ENCODE measurements around the gene BIRC6. TPM values are rescaled to one million over a fixed set of nuclear protein-coding genes. Genes with fewer than 3 reads are reported as not detected.
"Not testable (repeated sequence)": the region's sequence is repeated elsewhere in the genome, so short reads cannot be mapped to it uniquely, and the experiment has no call there.

The BIRC6 gene
- polyA plus RNA-seq, 2 donors: 10.8 to 16.2 TPM

DNA sequence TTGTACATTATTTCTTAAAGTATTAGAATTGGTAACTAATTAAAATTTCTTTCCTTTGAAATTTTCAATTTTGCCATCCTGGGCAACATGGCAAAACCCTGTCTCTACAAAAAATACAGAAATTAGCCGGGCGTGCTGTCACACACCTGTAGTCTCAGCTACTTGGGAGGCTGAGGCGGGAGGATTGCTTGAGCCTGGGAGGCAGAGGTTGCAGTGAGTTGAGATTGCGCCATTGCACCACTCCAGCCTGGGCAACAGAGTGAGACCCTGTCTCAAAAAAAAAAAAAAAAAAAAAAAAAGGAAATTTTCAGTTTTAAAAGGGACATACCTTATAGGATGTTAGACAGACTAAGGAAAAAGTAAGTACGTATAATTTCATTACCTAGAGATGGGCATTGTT, 14.1 kb downstream of the BIRC6 start:
- H3K27ac ChIP-seq (ENCODE audit: low read depth in 2 of 2, low read length in 1 of 2); H3K9me3 ChIP-seq (ENCODE audit: control insufficient read depth in 2 of 2, insufficient read depth in 1 of 2, low read depth in 1 of 2, low read length in 1 of 2); H3K4me1 ChIP-seq (ENCODE audit: control insufficient read depth in 2 of 2, insufficient read depth in 2 of 2, low read length in 1 of 2); H3K27me3 ChIP-seq (ENCODE audit: control insufficient read depth in 1 of 2, insufficient read depth in 2 of 2, low read length in 2 of 2); H3K36me3 ChIP-seq (ENCODE audit: control insufficient read depth in 2 of 2, insufficient read depth in 2 of 2, low read length in 1 of 2); H3K4me3 ChIP-seq (ENCODE audit: low read depth in 1 of 2, low read length in 2 of 2): not testable (repeated sequence)
- 97% methylated on average over 5 of the region's 5 CpGs for WGBS, 2 donors

DNA sequence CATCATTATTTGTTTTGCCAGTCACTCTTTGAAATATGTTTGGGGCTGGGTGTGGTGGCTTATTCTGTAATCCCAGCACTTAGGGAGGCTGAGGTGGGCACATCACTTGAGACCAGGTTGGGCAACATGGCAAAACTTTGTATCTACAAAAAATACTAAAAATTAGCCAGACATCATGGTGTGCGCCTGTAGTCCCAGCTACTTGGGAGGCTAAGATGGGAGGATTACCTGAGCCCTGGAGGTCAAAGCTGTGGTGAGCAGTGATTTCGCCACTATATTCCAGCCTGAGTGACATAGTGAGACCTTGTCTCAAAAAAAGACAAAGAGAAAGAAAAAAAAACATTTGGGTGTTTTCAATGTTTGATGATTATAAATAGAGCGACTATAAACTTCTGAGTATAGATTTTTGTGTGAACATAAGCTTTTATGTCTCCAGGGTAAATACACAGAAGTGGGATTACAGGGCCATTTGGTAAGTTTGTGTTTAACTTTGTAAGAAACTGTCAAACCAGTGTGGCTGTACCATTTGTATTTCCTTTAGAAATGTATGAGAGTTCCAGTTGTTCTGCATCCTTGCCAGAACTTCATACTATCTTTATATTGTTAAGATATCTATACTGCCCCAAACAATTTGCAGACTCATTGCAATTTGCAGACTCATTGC, 15.8 kb downstream of the BIRC6 start:
- WGBS, 2 donors: 92 to 95% methylated on average over 3 of the region's 3 CpGs
- no peak overlapping the region for H3K27ac ChIP-seq (ENCODE audit: low read depth in 2 of 2, low read length in 1 of 2)
- H3K4me1 ChIP-seq (ENCODE audit: control insufficient read depth in 2 of 2, insufficient read depth in 2 of 2, low read length in 1 of 2): no peaks in the 10 kb centered on the region
- H3K27me3 ChIP-seq (ENCODE audit: control insufficient read depth in 1 of 2, insufficient read depth in 2 of 2, low read length in 2 of 2): no peaks in the 10 kb centered on the region
- no peaks in the 10 kb centered on the region for H3K9me3 ChIP-seq (ENCODE audit: control insufficient read depth in 2 of 2, insufficient read depth in 1 of 2, low read depth in 1 of 2, low read length in 1 of 2)
- H3K4me3 ChIP-seq (ENCODE audit: low read depth in 1 of 2, low read length in 2 of 2): no peak overlapping the region
- H3K36me3 ChIP-seq (ENCODE audit: control insufficient read depth in 2 of 2, insufficient read depth in 2 of 2, low read length in 1 of 2): no peaks in the 10 kb centered on the region

DNA sequence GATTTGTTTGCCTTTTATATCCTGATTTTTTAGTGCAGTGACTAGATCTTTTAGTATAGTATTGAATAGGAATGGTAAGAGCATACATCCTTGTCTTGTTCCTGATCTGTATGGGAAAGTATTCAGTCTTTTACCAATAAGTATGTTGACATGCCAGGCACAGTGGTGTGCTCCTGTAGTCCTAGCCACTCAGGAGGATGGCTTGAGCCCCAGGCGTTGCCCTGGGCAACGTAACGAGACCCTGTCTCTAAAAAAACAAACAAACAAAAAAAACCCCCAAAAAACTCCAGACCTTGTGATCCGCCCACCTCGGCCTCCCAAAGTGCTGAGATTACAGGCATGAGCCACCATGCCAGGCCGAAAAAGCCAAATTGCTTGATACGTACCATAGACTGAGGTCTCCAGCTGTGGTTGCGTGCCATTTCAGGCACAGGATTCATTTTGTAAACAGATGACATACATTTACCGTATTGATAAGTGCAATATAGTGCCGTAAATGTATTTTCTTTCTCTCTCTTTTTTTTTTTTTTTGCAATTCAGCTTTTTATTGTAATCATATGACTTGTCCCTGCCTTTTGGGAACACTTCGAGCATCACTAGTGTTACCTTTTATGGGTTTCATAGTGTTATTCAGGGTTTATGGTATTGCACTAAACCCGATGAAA, 18.5 kb downstream of the BIRC6 start:
- no peak overlapping the region for H3K27ac ChIP-seq (ENCODE audit: low read depth in 2 of 2, low read length in 1 of 2)
- H3K9me3 ChIP-seq (ENCODE audit: control insufficient read depth in 2 of 2, insufficient read depth in 1 of 2, low read depth in 1 of 2, low read length in 1 of 2): no peaks in the 10 kb centered on the region
- H3K27me3 ChIP-seq (ENCODE audit: control insufficient read depth in 1 of 2, insufficient read depth in 2 of 2, low read length in 2 of 2): no peaks in the 10 kb centered on the region
- no peak overlapping the region for H3K4me3 ChIP-seq (ENCODE audit: low read depth in 1 of 2, low read length in 2 of 2)
- no peaks in the 10 kb centered on the region for H3K4me1 ChIP-seq (ENCODE audit: control insufficient read depth in 2 of 2, insufficient read depth in 2 of 2, low read length in 1 of 2)
- no peaks in the 10 kb centered on the region for H3K36me3 ChIP-seq (ENCODE audit: control insufficient read depth in 2 of 2, insufficient read depth in 2 of 2, low read length in 1 of 2)
- WGBS, 2 donors: 91 to 94% methylated on average over 12 of the region's 12 CpGs

DNA sequence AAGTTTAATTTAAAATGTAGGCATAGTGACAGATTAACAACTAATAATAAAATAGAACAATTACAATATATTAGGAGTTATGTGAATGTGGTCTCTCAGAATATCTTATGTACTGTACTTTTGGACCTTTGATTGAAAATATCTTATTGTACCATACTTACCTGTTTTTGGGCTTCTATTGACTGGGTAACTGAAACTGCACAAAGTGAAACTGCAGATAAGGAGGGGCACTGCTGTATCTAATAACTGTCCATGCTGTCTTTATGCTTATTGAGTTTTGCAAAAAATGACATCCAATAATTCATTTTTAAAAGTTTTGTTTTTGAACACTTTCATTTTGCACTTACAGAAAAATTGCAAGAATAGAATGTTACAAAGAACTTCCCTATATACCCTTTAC, 19.9 kb downstream of the BIRC6 start:
- Histone ChIP-seq H3K36me3 (ENCODE audit: control insufficient read depth in 2 of 2, insufficient read depth in 2 of 2, low read length in 1 of 2) (peaks cover 2 to 3% of the 10 kb centered on the region in 2 donors), H3K27me3 (ENCODE audit: control insufficient read depth in 1 of 2, insufficient read depth in 2 of 2, low read length in 2 of 2) (no peaks in the 10 kb centered on the region), H3K9me3 (ENCODE audit: control insufficient read depth in 2 of 2, insufficient read depth in 1 of 2, low read depth in 1 of 2, low read length in 1 of 2) (no peaks in the 10 kb centered on the region), H3K4me1 (ENCODE audit: control insufficient read depth in 2 of 2, insufficient read depth in 2 of 2, low read length in 1 of 2) (no peaks in the 10 kb centered on the region), H3K4me3 (ENCODE audit: low read depth in 1 of 2, low read length in 2 of 2) (no peak overlapping the region), H3K27ac (ENCODE audit: low read depth in 2 of 2, low read length in 1 of 2) (no peak overlapping the region)

DNA sequence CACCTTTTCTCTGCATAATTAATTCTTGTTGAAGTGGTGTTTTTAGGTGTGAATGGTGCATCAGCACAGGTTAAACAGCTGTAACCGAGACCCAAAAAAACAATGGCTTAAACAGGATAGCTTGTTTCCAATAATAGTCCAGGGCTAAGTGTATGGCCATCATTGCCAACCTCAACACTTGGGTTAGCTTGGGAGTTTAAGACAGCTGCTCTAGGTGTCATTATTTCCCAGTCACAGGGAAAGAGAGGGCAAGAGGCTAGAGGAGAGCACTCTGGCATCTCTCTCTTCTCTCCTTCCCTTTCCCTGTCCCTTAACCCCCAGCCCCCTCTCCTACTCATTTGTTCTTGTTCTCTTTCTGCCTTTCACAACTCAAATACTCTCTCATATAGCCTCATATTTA, 21.1 kb downstream of the BIRC6 start:
- WGBS, 2 donors: 91 to 92% methylated on average over 1 of the region's 1 CpG
- Histone ChIP-seq H3K36me3 (ENCODE audit: control insufficient read depth in 2 of 2, insufficient read depth in 2 of 2, low read length in 1 of 2) (peaks cover 2 to 3% of the 10 kb centered on the region in 2 donors), H3K27me3 (ENCODE audit: control insufficient read depth in 1 of 2, insufficient read depth in 2 of 2, low read length in 2 of 2) (no peaks in the 10 kb centered on the region), H3K9me3 (ENCODE audit: control insufficient read depth in 2 of 2, insufficient read depth in 1 of 2, low read depth in 1 of 2, low read length in 1 of 2) (no peaks in the 10 kb centered on the region), H3K27ac (ENCODE audit: low read depth in 2 of 2, low read length in 1 of 2) (no peak overlapping the region), H3K4me3 (ENCODE audit: low read depth in 1 of 2, low read length in 2 of 2) (no peak overlapping the region), H3K4me1 (ENCODE audit: control insufficient read depth in 2 of 2, insufficient read depth in 2 of 2, low read length in 1 of 2) (no peaks in the 10 kb centered on the region)

DNA sequence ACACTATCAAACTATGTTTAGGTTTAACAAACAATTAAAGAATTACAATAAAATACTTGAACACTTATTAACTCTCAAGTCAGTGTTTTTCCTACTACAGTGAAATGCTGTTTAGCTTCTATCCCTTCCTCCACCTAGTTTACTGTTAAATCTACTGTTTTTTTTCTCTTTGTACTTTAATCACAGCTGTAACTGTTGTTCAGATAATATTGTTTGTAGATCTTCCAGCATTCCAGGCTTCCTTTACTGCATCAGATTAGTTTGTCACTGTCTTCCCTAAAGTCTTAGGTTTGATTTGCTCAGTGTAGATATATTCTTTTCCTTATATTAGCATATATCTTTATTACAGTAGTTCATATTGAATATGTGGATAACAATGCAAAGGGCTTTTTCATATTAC, 22.5 kb downstream of the BIRC6 start:
- Histone ChIP-seq H3K27me3 (ENCODE audit: control insufficient read depth in 1 of 2, insufficient read depth in 2 of 2, low read length in 2 of 2) (no peaks in the 10 kb centered on the region), H3K4me1 (ENCODE audit: control insufficient read depth in 2 of 2, insufficient read depth in 2 of 2, low read length in 1 of 2) (no peaks in the 10 kb centered on the region), H3K9me3 (ENCODE audit: control insufficient read depth in 2 of 2, insufficient read depth in 1 of 2, low read depth in 1 of 2, low read length in 1 of 2) (no peaks in the 10 kb centered on the region), H3K4me3 (ENCODE audit: low read depth in 1 of 2, low read length in 2 of 2) (no peak overlapping the region), H3K27ac (ENCODE audit: low read depth in 2 of 2, low read length in 1 of 2) (no peak overlapping the region), H3K36me3 (ENCODE audit: control insufficient read depth in 2 of 2, insufficient read depth in 2 of 2, low read length in 1 of 2) (peaks cover 2 to 3% of the 10 kb centered on the region in 2 donors)

DNA sequence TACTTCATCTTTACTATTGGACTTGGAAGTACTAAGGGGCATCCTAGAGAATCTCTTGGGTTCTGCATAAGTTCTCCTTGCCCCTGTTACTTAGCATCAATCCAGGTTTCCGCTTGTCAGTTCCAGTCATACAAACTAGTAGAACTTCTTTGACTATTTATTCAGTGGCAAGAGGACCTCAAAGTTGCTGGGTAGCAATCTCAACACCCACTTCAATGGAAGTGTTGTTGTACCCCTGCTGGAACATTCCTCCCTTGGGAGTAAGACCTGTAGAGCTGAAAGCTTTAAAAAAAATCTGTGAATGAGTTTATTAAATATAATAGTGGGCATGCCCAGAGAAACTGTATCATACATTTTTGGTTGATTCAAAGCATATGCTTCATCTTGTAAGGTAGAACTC, 27.0 kb downstream of the BIRC6 start:
- Histone ChIP-seq H3K36me3 (ENCODE audit: control insufficient read depth in 2 of 2, insufficient read depth in 2 of 2, low read length in 1 of 2) (peaks cover 2 to 3% of the 10 kb centered on the region in 2 donors), H3K27me3 (ENCODE audit: control insufficient read depth in 1 of 2, insufficient read depth in 2 of 2, low read length in 2 of 2) (no peaks in the 10 kb centered on the region), H3K4me1 (ENCODE audit: control insufficient read depth in 2 of 2, insufficient read depth in 2 of 2, low read length in 1 of 2) (no peaks in the 10 kb centered on the region), H3K9me3 (ENCODE audit: control insufficient read depth in 2 of 2, insufficient read depth in 1 of 2, low read depth in 1 of 2, low read length in 1 of 2) (no peaks in the 10 kb centered on the region), H3K27ac (ENCODE audit: low read depth in 2 of 2, low read length in 1 of 2) (no peak overlapping the region), H3K4me3 (ENCODE audit: low read depth in 1 of 2, low read length in 2 of 2) (no peak overlapping the region)
- WGBS, 2 donors: 98 to 100% methylated on average over 1 of the region's 1 CpG

DNA sequence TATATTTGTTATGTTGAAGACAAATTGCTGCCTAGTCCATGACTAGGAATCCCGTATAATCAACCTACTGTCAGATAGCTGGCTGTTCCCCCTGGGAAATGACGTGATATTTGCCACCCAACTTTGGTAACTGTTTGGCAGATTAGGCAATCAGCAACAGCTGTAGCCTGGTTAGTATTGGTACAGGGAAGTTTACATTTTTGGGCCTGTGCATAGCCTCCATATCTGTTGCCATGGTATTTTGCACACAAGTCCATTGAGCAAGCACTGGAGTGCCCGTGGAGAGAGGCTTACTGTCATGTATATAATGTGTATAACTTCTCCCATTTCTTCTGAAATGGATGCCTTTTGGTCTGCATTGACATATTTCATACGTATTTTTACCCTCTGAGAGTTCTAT, 27.7 kb downstream of the BIRC6 start:
- H3K27me3 ChIP-seq (ENCODE audit: control insufficient read depth in 1 of 2, insufficient read depth in 2 of 2, low read length in 2 of 2): no peaks in the 10 kb centered on the region
- H3K9me3 ChIP-seq (ENCODE audit: control insufficient read depth in 2 of 2, insufficient read depth in 1 of 2, low read depth in 1 of 2, low read length in 1 of 2): no peaks in the 10 kb centered on the region
- no peak overlapping the region for H3K27ac ChIP-seq (ENCODE audit: low read depth in 2 of 2, low read length in 1 of 2)
- WGBS, 2 donors: 86 to 90% methylated on average over 4 of the region's 4 CpGs
- no peak overlapping the region for H3K4me3 ChIP-seq (ENCODE audit: low read depth in 1 of 2, low read length in 2 of 2)
- H3K36me3 ChIP-seq (ENCODE audit: control insufficient read depth in 2 of 2, insufficient read depth in 2 of 2, low read length in 1 of 2): peaks cover 2 to 3% of the 10 kb centered on the region in 2 donors
- H3K4me1 ChIP-seq (ENCODE audit: control insufficient read depth in 2 of 2, insufficient read depth in 2 of 2, low read length in 1 of 2): no peaks in the 10 kb centered on the region

DNA sequence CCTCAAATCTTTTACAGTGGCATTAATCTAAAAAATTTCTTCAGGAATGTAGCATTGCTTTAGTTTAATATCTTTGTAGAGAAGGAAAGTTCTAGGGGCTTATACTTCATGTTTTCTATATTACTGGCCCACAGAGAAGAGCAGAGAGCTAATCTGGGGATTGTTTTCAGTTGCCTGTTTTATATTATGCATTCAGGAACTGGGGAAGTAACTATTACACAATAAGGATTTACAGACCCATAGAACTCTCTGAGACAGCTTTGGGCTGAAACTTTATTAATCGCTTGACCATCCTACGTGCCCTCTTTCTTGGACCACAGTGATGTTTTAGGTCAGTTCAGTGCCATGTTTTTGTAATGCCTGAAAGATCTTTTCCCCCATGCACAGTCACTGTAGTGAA, 29.9 kb downstream of the BIRC6 start:
- no peak overlapping the region for H3K27ac ChIP-seq (ENCODE audit: low read depth in 2 of 2, low read length in 1 of 2)
- H3K27me3 ChIP-seq (ENCODE audit: control insufficient read depth in 1 of 2, insufficient read depth in 2 of 2, low read length in 2 of 2): no peaks in the 10 kb centered on the region
- 96 to 99% methylated on average over 2 of the region's 2 CpGs for WGBS, 2 donors
- peaks cover 0 to 3% of the 10 kb centered on the region in 2 donors for H3K36me3 ChIP-seq (ENCODE audit: control insufficient read depth in 2 of 2, insufficient read depth in 2 of 2, low read length in 1 of 2)
- no peaks in the 10 kb centered on the region for H3K4me1 ChIP-seq (ENCODE audit: control insufficient read depth in 2 of 2, insufficient read depth in 2 of 2, low read length in 1 of 2)
- H3K9me3 ChIP-seq (ENCODE audit: control insufficient read depth in 2 of 2, insufficient read depth in 1 of 2, low read depth in 1 of 2, low read length in 1 of 2): no peaks in the 10 kb centered on the region
- no peak overlapping the region for H3K4me3 ChIP-seq (ENCODE audit: low read depth in 1 of 2, low read length in 2 of 2)

DNA sequence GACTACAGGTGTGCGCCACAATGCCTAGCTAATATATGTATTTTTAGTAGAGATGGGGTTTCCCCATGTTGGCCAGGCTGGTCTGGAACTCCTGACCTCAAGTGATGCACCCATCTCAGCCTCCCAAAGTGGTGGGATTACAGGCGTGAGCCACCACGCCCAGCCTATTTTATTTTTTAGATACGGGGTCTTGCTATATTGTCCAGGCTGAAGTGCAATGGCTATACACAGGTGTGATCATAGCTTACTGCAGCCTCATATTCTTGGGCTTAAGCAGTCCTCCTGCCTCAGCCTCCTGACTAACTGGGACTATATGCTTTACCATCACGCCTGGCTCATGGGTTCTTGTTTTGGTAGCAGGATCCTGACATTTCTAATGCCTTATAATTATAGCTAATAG, 42.4 kb downstream of the BIRC6 start:
- H3K9me3 ChIP-seq (ENCODE audit: control insufficient read depth in 2 of 2, insufficient read depth in 1 of 2, low read depth in 1 of 2, low read length in 1 of 2): no peaks in the 10 kb centered on the region
- H3K4me3 ChIP-seq (ENCODE audit: low read depth in 1 of 2, low read length in 2 of 2): no peak overlapping the region
- H3K27ac ChIP-seq (ENCODE audit: low read depth in 2 of 2, low read length in 1 of 2): no peak overlapping the region
- no peaks in the 10 kb centered on the region for H3K27me3 ChIP-seq (ENCODE audit: control insufficient read depth in 1 of 2, insufficient read depth in 2 of 2, low read length in 2 of 2)
- H3K36me3 ChIP-seq (ENCODE audit: control insufficient read depth in 2 of 2, insufficient read depth in 2 of 2, low read length in 1 of 2): peaks cover 0 to 13% of the 10 kb centered on the region in 2 donors
- no peaks in the 10 kb centered on the region for H3K4me1 ChIP-seq (ENCODE audit: control insufficient read depth in 2 of 2, insufficient read depth in 2 of 2, low read length in 1 of 2)
- WGBS, 2 donors: 97 to 98% methylated on average over 5 of the region's 5 CpGs
